ENCODE results near the gene SFT2D2.

GRCh38 chr1:168260393-168260792, 34.6 kb downstream of the SFT2D2 start:
- no peak for TF ChIP-seq YY1 (IDR thresholded peaks at IDR 0.05; ENCODE audit: insufficient read depth, insufficient read length)
- TF ChIP-seq SUZ12 (IDR thresholded peaks at IDR 0.05; ENCODE audit: extremely low read depth, insufficient read depth, insufficient read length): no peak
- no peak for TF ChIP-seq ZNF274 (IDR thresholded peaks at IDR 0.05; ENCODE audit: low read depth, low read length)
